CD4-positive, alpha-beta T cell treated with Interleukin-15 for 1 hour (primary cell): Measurements from ENCODE around the gene MED13.
A peak's percentile ranks its signal among the peaks of the same experiment; 100 is the strongest.

Experiments
- DNase-seq: peaks from one replicate; pipeline ENCODE4 v3.0.0-alpha.2; 2020

MED13 gene, protein sequence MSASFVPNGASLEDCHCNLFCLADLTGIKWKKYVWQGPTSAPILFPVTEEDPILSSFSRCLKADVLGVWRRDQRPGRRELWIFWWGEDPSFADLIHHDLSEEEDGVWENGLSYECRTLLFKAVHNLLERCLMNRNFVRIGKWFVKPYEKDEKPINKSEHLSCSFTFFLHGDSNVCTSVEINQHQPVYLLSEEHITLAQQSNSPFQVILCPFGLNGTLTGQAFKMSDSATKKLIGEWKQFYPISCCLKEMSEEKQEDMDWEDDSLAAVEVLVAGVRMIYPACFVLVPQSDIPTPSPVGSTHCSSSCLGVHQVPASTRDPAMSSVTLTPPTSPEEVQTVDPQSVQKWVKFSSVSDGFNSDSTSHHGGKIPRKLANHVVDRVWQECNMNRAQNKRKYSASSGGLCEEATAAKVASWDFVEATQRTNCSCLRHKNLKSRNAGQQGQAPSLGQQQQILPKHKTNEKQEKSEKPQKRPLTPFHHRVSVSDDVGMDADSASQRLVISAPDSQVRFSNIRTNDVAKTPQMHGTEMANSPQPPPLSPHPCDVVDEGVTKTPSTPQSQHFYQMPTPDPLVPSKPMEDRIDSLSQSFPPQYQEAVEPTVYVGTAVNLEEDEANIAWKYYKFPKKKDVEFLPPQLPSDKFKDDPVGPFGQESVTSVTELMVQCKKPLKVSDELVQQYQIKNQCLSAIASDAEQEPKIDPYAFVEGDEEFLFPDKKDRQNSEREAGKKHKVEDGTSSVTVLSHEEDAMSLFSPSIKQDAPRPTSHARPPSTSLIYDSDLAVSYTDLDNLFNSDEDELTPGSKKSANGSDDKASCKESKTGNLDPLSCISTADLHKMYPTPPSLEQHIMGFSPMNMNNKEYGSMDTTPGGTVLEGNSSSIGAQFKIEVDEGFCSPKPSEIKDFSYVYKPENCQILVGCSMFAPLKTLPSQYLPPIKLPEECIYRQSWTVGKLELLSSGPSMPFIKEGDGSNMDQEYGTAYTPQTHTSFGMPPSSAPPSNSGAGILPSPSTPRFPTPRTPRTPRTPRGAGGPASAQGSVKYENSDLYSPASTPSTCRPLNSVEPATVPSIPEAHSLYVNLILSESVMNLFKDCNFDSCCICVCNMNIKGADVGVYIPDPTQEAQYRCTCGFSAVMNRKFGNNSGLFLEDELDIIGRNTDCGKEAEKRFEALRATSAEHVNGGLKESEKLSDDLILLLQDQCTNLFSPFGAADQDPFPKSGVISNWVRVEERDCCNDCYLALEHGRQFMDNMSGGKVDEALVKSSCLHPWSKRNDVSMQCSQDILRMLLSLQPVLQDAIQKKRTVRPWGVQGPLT (N-terminal part only)

GRCh38 chr17:62064791-62065563 is at the start of gene MED13:
TSS of gene MED13 (minus strand) at chr17:62065278. CDS start at chr17:62065205, 73 bp downstream.
- DNase-seq, result peak; percentile 61

DNA sequence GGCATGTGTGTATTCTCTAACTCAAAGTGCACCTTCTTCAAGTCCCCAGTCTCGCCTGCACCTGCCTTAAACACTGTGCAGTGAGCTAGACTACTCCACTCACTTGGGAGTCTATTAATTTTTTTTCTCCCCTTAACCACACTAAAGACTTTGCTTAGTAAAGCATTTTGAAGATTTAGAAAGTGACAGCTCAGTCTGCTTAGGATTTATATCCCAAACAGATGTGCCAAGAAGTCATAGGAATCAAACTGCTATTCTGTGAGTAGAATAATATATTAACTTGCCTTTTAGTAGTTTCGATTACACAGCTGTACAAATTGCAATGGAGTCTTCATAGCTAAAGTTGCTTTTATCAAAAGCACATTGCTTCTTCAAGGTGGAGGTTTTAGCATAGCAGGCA is 47.2 kb upstream of the MED13 start:
- DNase-seq, result no peak

GRCh38 chr17:62111562-62112171 is 46.6 kb upstream of the MED13 start:
- DNase-seq, result no peak

GRCh38 chr17:62110923-62111484 is 45.9 kb upstream of the MED13 start:
- DNase-seq, result no peak

DNA sequence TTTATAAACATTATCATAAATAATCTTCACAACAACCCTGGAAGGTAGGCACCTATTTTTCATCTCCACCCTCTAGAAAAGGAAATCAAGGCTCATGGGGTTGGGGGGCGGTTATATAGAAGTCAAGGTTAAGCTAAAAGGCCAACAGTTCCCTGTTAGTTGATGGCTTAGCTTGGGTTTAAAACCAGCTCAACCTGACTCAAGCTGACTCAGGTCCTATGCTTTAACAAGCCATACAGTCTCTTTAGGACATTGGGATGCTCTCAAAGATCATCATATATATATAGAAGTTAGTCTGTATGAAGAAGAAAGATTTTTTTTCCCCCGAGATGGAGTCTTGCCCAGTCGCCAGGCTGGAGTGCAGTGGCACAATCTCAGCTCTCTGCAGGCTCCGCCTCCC is 44.8 kb upstream of the MED13 start:
- DNase-seq, result no peak

GRCh38 chr17:62109378-62109902 is 44.4 kb upstream of the MED13 start:
- DNase-seq, result peak; percentile 53

GRCh38 chr17:62105861-62106260 is 40.8 kb upstream of the MED13 start:
- no peak for DNase-seq

GRCh38 chr17:62105357-62105756 is 40.3 kb upstream of the MED13 start:
- DNase-seq, result no peak

- no peak for DNase-seq
Observed at GRCh38 chr17:62101515-62101914, 36.4 kb upstream of the MED13 start.

GRCh38 chr17:62101090-62101489 is 36.0 kb upstream of the MED13 start:
- DNase-seq, result no peak

DNA sequence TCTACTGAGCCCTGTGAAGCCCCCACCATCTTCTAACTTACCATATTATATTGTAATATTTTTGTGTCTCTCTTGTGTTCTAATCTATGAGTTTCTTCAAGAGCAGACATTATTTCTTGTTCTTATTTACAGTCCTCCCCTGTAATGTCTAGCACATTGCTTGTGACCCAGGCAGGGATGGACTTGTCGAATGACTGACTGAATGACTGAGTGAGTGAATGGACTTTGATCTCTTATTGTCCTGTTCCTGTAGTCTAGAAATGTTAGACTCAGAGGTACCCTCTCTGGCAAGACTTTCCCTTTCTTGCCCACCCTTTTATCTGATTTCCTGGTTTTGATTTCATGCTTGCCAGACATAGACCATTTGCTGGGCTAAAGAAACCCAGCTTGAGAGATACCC is 35.0 kb upstream of the MED13 start:
- no peak for DNase-seq

DNA sequence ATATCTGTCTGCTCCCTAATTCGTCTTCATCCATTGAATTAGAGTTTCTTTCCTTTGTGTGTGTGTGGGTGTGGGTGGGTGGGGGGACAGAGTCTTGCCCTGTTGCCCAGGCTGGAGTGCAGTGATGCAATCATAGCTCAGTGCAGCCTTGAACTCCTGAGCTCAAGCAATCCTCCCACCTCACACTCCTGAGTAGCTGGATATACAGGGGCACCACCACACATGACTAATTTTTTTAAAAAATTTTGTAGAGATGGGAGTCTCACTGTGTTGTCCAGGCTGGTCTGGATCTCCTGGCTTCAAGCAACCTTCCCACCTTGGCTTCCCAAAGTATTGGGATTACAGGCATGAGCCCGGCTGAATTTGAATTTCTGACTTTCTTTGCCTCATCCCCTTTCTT is 34.5 kb upstream of the MED13 start:
- DNase-seq, result no peak

DNA sequence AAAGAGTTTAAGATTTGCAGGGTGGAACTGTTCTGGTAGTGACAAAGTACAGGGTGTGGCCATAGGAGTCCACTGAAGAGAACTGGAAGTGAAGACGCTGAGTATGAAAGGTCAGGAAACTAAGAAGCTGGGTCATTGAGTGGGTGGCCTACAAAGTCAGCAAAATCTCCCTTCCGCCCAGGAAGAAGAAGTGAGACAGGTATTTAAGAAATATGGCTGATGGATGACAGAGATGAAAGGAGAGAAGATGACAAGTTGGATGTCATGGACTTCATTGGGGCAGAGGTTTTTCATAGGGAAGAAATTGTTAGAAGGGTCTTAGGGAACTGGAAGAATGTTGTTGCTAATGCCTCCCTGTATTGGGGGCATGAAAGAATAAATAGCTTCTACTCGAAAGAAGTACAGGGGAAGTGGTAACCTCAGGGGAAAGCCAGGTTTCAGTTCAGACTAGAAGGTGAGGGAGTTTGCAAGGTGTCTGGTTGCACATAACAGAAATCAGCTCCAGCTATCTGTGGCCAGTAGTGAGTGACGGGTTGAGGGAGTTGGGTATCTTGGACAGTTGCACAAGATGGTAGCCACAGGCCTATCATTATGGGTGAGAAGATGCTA is 33.6 kb upstream of the MED13 start:
- no peak for DNase-seq

GRCh38 chr17:62096401-62096670 is 31.3 kb upstream of the MED13 start:
- DNase-seq, result no peak

DNA sequence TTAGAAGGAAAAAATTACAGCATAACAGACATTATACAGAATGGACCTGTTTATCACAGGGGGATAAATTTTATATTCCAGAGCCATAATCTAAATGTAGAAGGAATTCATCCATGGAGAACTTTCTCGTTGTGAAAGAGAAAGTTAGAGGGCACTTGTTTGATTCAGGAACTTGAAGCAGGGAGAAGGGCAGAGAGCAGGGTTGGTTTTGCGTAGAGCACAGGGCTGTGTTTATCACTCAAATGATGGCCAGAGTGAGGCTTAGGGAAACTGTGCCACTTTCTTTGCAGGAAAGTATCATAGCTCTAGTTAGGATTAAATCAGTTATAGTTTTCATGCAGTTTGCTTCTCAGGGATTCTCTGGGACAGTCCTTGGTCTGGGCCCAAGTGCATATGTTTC is 29.1 kb upstream of the MED13 start:
- no peak for DNase-seq

GRCh38 chr17:62093188-62094155 is 28.4 kb upstream of the MED13 start:
- DNase-seq, result no peak

DNA sequence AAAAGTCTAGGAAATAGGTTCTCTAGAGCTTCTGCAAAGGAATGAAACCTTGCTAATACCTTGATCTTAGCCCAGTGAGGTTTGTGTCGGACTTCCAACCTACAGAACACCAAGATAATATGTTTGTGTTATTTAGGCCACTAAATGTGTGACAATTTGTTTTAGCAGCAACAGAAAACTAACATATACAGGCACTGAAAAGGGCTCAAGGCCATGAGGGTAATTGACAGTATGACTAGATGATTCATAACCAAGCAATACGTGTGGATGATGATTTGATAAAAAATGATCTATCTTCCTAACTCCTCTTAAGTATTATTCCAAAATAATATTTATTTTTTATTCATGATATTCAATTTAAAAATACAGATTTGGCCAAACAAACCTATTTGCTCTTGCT is 27.7 kb upstream of the MED13 start:
- no peak for DNase-seq

DNA sequence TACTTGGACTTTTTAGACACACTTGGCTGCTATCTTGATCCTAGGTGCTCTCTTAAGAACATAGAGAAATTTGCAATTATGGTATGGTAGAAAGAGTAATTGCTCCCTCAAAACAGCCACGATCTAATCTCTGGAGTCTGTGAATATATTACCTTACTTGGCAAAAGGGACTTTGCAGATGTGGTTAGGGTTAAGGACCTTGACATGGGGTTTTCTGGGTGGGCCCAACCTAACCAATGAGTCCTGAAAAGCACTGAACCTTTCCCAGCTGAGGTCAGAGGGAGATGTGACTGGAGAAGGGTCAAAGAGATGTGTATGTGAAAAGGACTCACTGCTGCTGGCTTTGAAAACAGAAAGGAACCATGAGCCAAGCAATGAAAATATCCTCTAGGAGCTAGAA is 26.7 kb upstream of the MED13 start:
- no peak for DNase-seq

- DNase-seq, result no peak
Observed at GRCh38 chr17:62090868-62091267, 25.8 kb upstream of the MED13 start.
